T-helper 22 cell (primary cell): ENCODE measurements around the gene PLCH1.
"Not testable (repeated sequence)": the region's sequence is repeated elsewhere in the genome, so short reads cannot be mapped to it uniquely, and the experiment has no call there.

ENCODE experiments used
- DNase-seq: peaks from one replicate; pipeline ENCODE4 v3.0.0-alpha.2; 2020; ENCODE audit warnings: low read depth

PLCH1 gene

DNA sequence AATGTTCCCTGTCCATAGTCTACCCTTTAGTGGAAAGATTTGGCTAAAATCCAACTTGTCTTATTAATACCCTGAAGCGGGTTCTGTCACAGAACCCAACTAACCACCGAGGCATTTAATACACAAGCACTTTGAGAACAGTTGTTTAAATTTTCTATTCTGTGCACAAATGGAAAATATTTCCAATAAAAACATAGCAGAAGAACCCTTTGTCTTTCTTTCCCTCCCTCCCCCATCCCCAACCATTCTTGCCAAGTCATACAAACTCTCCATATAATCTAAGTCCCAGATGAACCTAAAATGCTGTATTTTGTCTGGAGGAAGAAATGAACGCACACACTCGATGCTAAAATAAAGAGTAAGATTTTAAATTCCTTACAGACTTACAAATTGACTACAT, 324.5 kb downstream of the PLCH1 start:
- DNase-seq: no peak

DNA sequence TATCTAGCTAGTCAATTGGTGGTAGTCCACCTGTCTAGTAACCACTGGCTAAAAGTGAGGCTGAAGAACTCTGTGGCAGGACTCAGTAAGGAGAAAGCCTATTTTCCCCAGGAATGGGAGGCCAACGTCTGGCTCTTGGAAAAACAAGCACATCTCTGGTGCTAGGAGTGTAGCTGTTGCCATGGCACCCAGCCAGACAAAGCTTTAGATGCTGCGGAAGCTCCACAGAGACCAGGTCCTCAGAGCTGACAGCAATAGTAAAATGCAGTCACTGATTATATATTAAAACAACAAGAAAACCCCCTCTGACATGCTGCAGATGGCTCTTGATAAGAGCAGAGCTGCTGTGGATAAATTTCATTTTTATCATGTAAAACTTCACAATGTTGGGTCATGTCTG, 326.5 kb downstream of the PLCH1 start:
- DNase-seq: no peak

DNA sequence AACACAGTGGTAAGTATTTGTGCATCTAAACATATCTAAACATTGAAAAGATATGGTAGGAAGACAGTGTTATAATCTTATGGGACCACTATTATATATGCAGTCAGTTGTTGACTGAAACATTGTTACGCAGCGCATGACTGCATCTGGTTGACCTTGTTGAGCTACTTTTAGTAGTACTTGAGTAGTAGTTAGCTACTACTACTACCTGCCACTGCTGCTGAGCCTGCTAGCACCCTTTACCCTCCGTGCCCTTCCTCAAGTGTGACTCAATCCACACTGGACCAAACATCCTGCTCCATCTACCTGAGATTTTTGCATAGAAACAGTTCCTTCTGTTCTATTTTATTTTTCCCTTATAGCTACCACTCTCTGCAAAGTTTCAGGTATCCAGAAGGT, 327.8 kb downstream of the PLCH1 start:
- no peak for DNase-seq

DNA sequence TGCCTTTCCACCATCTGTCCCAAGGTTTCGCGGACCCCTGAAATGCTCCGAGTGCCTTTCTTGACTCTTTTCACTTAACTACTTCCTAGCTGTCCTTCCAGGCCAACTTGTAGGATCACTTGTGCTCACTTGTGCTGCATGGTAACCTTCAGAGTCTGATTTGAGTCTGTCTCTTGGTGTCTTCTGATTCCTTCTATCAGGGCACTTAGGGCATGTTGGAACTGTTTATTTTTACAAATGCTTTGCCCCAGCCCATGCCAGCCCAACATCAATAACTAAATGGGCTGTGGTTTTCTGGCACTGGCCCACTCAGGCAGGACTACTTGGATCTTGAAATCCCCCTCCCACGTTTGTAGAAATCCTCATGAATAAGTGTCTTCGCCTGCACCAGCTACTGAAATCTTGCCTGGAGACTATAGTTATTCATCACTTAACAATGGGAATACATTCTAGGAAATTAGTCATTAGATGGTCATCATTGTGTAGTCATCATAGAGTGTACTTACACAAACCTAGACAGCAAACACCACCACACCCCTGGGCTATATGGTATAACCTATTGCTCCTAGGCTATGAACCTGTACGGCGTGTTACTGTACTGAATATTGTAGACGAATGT, 328.3 kb downstream of the PLCH1 start:
- DNase-seq: no peak

DNA sequence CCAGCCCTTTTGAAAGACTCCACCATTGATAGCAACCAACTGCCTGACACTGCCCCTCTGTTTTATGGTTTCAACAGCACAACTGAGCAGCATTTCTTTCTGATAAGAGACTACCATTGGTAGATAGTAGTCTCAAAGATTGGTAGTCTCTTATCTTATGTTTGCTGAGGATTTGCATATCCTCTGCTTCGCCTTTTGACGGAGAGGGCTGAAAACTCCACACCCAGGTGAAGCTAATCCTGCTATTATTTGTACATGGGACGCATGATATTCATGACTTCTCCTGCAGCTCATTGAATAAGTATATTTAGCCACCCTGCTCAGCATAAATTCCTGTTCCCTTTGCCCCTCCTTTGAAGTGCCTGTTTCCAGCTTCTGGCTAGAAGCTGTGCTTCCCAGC, 332.0 kb downstream of the PLCH1 start:
- no peak for DNase-seq

- no peak for DNase-seq
Observed at GRCh38 chr3:155411500-155412223, 333.2 kb downstream of the PLCH1 start.

- DNase-seq: no peak
Observed at GRCh38 chr3:155409336-155409735, 335.5 kb downstream of the PLCH1 start.

DNA sequence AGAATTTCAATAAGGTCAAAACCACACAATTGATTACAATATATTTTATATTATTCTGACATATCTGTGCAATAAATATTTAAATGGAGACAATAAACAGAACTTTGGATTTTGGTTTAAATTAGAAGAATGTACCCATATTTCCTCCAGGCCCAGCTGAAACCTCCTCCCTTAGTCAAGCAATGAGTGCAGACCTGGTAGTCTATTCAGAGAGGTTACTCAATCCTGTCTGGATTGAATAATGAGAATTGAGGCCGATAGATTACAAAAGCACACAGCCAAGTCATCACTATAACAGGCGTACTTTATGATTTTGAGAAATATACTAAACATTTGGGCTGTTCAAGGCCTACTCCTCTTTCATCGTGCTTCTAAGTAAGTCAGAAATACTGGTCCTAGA, 336.9 kb downstream of the PLCH1 start:
- no peak for DNase-seq

DNA sequence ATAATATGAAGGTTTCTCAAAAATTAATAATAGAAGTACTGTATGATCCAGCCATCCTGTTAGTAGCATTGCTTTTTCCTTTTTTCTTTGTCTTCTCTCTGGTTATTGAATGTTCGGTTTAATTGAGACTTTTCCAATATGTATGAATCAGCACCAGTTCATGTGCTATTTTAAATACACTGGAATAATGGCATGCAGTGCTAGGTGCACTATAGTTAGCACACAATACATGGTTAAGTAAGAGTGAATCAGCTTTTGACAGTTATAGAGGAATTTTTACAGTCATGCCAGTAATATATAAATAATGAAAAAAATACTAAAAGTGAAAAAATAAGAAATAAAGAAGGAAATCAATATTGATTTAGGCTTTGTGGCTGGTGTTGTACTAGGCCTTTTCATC, 337.5 kb downstream of the PLCH1 start:
- no peak for DNase-seq

- DNase-seq: no peak
Observed at GRCh38 chr3:155404486-155404885, 340.4 kb downstream of the PLCH1 start.

GRCh38 chr3:155402656-155403055, 342.2 kb downstream of the PLCH1 start:
- no peak for DNase-seq

DNA sequence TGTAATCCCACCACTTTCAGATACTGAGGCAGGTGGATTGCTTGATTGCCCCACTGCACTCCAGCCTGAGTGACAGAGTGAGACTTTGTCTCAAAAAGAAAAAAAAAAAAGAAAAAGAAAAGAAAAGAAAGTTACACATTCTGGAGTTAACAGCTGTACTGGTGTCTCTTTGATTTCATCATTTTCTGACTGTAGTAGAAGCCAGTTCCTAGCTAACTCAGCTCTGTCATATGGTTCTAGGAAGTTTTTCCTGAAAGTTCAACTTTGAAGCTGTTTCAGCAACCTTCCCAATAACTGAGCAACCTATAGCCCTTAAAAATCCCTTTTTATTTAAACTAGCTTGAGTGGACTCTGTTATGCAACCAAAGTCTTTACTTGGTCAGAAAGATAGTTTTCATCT, 346.8 kb downstream of the PLCH1 start:
- DNase-seq: no peak

GRCh38 chr3:155394896-155395295, 350.0 kb downstream of the PLCH1 start:
- not testable (repeated sequence) for DNase-seq

GRCh38 chr3:155394240-155394639, 350.6 kb downstream of the PLCH1 start:
- no peak for DNase-seq

- no peak for DNase-seq
Observed at GRCh38 chr3:155393316-155393715, 351.6 kb downstream of the PLCH1 start.

GRCh38 chr3:155392138-155392537, 352.7 kb downstream of the PLCH1 start:
- DNase-seq: no peak

GRCh38 chr3:155391551-155391958, 353.3 kb downstream of the PLCH1 start:
- no peak for DNase-seq

- DNase-seq: no peak
Observed at GRCh38 chr3:155391104-155391503, 353.8 kb downstream of the PLCH1 start.

- DNase-seq: no peak
Observed at GRCh38 chr3:155390351-155390750, 354.5 kb downstream of the PLCH1 start.

GRCh38 chr3:155388417-155388816, 356.5 kb downstream of the PLCH1 start:
- no peak for DNase-seq

DNA sequence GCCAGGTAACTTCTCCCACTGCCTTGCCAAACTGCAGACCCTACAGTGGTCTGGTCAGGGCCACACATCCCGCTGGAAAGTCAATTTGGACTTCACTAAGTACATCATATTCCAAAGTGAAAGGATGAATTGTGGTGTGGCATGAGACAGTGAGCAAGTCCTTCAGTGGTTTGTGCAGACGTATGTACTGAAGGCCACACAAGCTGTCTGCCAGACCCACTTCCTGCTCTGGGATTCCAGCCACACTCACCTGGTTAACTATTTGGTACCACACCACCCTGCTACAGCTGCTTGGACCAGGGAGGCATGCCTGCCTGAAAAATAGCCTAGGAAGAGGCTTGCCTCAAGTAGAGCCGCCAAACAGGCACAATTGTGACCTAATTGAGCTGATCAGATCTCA, 357.3 kb downstream of the PLCH1 start:
- DNase-seq: no peak

DNA sequence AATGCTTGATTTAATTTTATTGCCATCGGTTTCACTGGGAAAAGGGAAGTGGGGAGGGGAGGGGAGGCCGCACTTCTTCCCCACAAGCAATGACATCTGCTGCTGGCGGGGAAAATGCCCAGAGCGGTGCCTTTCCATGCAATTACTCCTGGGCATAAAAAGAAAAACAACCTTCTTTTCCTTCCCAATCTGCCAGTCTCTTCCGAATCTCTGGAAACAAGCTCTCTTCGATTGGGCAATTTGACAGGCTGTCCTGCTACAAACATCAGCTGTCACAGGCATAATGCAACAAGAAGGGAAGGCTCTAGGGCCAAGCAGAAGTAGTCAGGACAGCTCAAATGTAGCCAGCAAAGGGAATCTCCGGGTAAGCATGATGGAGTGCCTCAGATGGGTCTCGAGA, 358.0 kb downstream of the PLCH1 start:
- DNase-seq: no peak

- no peak for DNase-seq
Observed at GRCh38 chr3:155385896-155386625, 358.8 kb downstream of the PLCH1 start.
